Activated CD8-positive, alpha-beta memory T cell treated with anti-CD3 and anti-CD28 coated beads for 36 hours (primary cell): ENCODE measurements around the gene OPCML. TPM values are rescaled to one million over a fixed set of nuclear protein-coding genes. Genes with fewer than 3 reads are reported as not detected.

Experiments used
- CTCF ChIA-PET: fragments of 350-600 bp; sonication (Branson Sonifier 250); formaldehyde crosslinking; loops from one replicate; lab custom pipeline; 2021; ENCODE audit warnings: antibody characterized with exemption; lab: Charles Lee
- POLR2A ChIA-PET: fragments of 350-600 bp; sonication (Branson Sonifier 250); formaldehyde crosslinking; loops from one replicate; lab custom pipeline; 2021; ENCODE audit warnings: antibody characterized with exemption; lab: Charles Lee
- total RNA-seq, 2 experiments: library from RNA; stranded (reverse); gene quantifications; one replicate each; pipeline ENCODE4 v1.2.3, GENCODE V29; 2021

Gene OPCML
- not detected for total RNA-seq

DNA sequence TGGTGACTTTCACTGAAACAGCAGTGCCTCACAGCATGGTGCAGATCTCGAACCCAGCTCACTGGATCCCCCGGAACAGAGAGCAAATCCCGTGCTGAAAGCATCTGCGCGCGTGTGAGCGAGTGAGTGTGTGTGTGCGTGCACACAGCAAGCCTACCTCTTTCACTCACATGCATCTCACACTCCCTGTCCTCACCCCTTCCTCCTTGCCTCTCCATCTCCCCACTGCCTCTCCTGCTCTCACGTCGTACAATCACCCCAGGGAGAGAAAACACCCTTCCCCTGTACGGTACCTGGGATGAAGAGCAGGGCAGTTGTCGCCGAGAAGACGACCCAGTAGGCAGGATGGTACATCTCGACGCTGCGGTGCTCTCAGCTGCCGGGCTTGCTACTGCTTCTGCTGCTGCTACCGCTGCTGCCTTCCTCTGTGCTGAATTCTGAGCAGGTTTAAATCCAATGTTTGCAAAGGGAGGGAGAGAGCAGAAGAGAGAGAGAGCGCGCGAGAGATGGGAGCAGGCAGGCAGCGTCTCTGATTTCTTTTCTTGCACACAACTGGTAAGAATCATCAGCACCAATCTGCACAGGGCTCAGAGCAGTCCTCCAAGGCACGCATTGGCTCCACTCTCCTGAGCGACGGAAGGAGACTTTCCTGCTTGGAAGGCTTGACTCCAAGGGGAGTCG, at the start of gene OPCML:
Gene OPCML (minus strand): TSS at position 531 of the 681 bp plus-strand sequence.
- ChIA-PET CTCF (no interaction called here), POLR2A (no interaction called here)

- ChIA-PET CTCF (no interaction called here), POLR2A (no interaction called here)
Observed at GRCh38 chr11:133581091-133581490, 48.8 kb upstream of the OPCML start.

- POLR2A ChIA-PET: no interaction called here
Observed at GRCh38 chr11:133579165-133580031, 47.1 kb upstream of the OPCML start.

GRCh38 chr11:133577403-133577802, 45.1 kb upstream of the OPCML start:
- POLR2A ChIA-PET: no interaction called here
- CTCF ChIA-PET: no interaction called here

More at GRCh38 chr11:133579165-133580031, 47.1 kb upstream of the OPCML start:
- CTCF ChIA-PET: no interaction called here

GRCh38 chr11:133576351-133576750, 44.0 kb upstream of the OPCML start:
- CTCF ChIA-PET: interaction anchor here (0.6 kb wide), 1 partner anchor 118 kb away, joined by 4 read pairs; no protein-coding TSS in a partner anchor
- POLR2A ChIA-PET: no interaction called here

DNA sequence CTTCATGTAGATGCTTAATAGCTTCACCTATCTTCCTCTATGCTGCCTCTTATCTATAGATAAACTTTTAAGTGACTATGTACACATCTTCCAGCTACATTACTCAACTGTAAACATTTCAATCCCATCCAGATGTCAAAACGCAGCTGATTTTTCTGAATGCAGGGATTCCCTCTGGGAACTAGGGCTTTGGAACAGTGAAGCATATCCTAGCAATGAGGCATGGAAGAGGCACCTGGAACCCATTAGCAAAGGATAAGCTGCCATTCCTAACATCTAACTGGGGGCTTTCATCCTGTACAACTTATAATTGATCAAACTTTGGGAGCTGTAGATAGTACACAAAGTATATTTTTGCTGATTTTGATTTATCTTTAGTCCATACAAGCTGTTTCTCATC, 40.8 kb upstream of the OPCML start:
- CTCF ChIA-PET: no interaction called here
- POLR2A ChIA-PET: no interaction called here

DNA sequence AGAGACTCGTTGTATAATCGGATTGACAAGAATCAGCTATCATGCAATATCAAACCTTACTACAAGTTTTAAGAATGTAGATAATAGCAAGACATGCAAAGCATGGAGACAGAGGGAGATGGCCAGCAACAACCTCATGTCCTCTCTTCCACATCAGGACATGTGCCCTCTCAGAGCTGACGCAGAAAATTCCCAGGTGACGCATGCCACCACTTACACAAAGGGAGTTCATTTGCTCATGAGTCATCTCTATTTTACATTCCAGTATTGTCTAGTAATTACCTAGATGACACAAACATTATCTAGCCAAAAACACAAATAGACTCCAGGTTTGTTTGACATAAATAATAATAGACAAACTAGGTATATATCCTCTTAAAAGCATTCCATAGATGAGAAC, 38.1 kb upstream of the OPCML start:
- CTCF ChIA-PET: no interaction called here
- POLR2A ChIA-PET: no interaction called here

GRCh38 chr11:133563505-133564025, 31.3 kb upstream of the OPCML start:
- CTCF ChIA-PET: no interaction called here
- POLR2A ChIA-PET: no interaction called here

- ChIA-PET POLR2A (no interaction called here), CTCF (no interaction called here)
Observed at GRCh38 chr11:133560472-133560855, 28.2 kb upstream of the OPCML start.

- POLR2A ChIA-PET: no interaction called here
- CTCF ChIA-PET: no interaction called here
Observed at GRCh38 chr11:133559833-133560471, 27.7 kb upstream of the OPCML start.

GRCh38 chr11:133559382-133559781, 27.1 kb upstream of the OPCML start:
- CTCF ChIA-PET: no interaction called here
- POLR2A ChIA-PET: no interaction called here

GRCh38 chr11:133555034-133555433, 22.7 kb upstream of the OPCML start:
- POLR2A ChIA-PET: no interaction called here

GRCh38 chr11:133553885-133554740, 21.8 kb upstream of the OPCML start:
- CTCF ChIA-PET: interaction anchor here (0.6 kb wide), 1 partner anchor 134 kb away, joined by 3 read pairs; no protein-coding TSS in a partner anchor
- POLR2A ChIA-PET: no interaction called here

More at GRCh38 chr11:133555034-133555433, 22.7 kb upstream of the OPCML start:
- CTCF ChIA-PET: no interaction called here

DNA sequence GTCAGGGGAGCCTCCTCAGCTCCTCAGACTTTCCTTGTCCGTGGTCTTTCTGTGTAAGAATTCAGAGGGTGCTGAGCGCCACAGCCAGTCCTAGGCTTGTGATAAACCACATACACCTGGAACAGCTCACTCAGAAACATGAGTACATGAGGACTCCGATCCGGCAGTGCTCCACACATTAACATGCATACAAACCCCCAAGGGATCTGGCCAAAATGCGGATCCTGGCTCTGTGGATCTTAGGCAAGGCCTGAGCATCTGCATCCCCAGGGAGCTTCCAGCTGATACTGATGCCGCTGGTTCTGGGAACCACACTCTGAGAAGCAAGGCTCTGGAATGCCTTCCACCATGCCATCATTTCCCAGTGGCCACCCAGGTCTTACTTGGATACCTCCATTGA, 20.6 kb upstream of the OPCML start:
- CTCF ChIA-PET: no interaction called here
- POLR2A ChIA-PET: no interaction called here

DNA sequence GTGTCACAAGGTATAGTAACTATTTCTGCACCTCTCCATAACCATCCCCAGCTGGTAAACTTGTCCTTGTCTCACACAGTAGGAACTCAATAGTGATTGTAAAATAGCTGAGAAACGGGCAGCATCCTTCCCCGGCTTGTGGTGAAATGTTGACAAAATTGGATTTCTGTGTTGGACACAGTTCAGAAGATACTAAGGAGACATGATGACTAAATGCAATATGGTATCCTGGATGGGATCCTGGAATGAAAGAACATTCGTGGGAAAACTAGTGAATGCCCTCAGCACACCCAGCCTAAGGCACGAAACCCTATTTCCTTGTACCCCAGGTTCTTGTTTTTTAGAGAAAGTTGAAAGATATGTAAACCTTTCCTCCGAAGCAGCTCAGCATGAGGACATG, 18.8 kb upstream of the OPCML start:
- ChIA-PET CTCF (no interaction called here), POLR2A (no interaction called here)

- POLR2A ChIA-PET: no interaction called here
- CTCF ChIA-PET: no interaction called here
Observed at GRCh38 chr11:133549826-133550225, 17.5 kb upstream of the OPCML start.

- CTCF ChIA-PET: no interaction called here
- POLR2A ChIA-PET: no interaction called here
Observed at GRCh38 chr11:133548641-133549040, 16.3 kb upstream of the OPCML start.

DNA sequence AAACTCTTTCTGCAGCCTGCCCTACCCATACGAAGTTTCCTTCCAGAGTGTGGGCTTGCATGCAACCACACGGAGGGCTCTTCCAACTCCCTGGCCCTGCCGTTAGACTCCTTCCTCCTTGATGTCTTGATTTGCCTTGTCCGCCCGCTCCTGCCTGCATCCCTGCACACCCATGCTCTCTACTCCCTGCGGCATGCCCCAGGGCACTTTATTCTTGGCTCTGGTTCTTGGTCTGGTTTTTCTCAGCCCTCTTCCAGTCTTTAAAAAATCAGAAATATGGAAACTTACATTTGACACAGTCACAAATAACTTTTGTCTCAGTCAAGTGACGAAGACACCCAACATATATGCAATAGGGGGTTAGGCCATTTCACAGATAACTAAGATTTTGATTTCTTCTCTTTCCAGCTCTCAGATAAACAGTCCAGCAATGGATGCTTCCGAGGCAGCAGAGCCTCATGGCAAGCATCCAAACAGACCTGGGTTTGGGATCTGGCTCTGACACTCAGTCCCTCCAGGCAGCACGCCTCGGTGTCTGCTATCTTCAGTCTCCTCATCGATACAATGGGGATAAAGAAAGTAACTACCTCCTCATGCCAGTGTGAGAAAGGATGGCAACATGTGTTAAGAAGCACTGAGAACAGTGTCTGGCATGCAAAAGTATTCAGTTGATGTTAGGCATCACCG, 15.7 kb upstream of the OPCML start:
- ChIA-PET CTCF (no interaction called here), POLR2A (no interaction called here)
